Fibroblast of upper back skin (primary cell): ENCODE measurements around the gene ROPN1B.

Source experiments
- DNase-seq: peaks from one replicate; pipeline ENCODE4 v3.0.0-alpha.2; 2013

The ROPN1B gene

GRCh38 chr3:126005951-126006350 is 37.0 kb downstream of the ROPN1B start:
- DNase-seq: peak; percentile 63

GRCh38 chr3:126008219-126008618 is 39.2 kb downstream of the ROPN1B start:
- DNase-seq: no peak

GRCh38 chr3:126009181-126009580 is 40.2 kb downstream of the ROPN1B start:
- DNase-seq: no peak

- DNase-seq: peak; percentile 10
These were observed 44.8 kb downstream of the ROPN1B start for GRCh38 chr3:126013751-126014156.

GRCh38 chr3:126014252-126014651 is 45.3 kb downstream of the ROPN1B start:
- peak; percentile 51 for DNase-seq

- DNase-seq: no peak
These were observed 46.1 kb downstream of the ROPN1B start for GRCh38 chr3:126015075-126015474.

- DNase-seq: no peak
These were observed 47.6 kb downstream of the ROPN1B start for GRCh38 chr3:126016616-126017015.

- no peak for DNase-seq
These were observed 48.4 kb downstream of the ROPN1B start for GRCh38 chr3:126017362-126017761.

GRCh38 chr3:126018545-126018944 is 49.6 kb downstream of the ROPN1B start:
- no peak for DNase-seq

GRCh38 chr3:126018995-126019394 is 50.0 kb downstream of the ROPN1B start:
- DNase-seq: no peak

GRCh38 chr3:126019683-126020082 is 50.7 kb downstream of the ROPN1B start:
- no peak for DNase-seq

- DNase-seq: no peak
These were observed 52.2 kb downstream of the ROPN1B start for GRCh38 chr3:126021224-126021623.

- DNase-seq: no peak
These were observed 52.7 kb downstream of the ROPN1B start for GRCh38 chr3:126021702-126022101.

- no peak for DNase-seq
These were observed 53.9 kb downstream of the ROPN1B start for GRCh38 chr3:126022741-126023359.

GRCh38 chr3:126023390-126023789 is 54.4 kb downstream of the ROPN1B start:
- DNase-seq: no peak

GRCh38 chr3:126024049-126024854 is 55.3 kb downstream of the ROPN1B start:
- DNase-seq: no peak

- no peak for DNase-seq
These were observed 56.2 kb downstream of the ROPN1B start for GRCh38 chr3:126025116-126025729.

- DNase-seq: no peak
These were observed 56.9 kb downstream of the ROPN1B start for GRCh38 chr3:126025862-126026261.

- no peak for DNase-seq
These were observed 57.3 kb downstream of the ROPN1B start for GRCh38 chr3:126026277-126026751.

- no peak for DNase-seq
These were observed 57.8 kb downstream of the ROPN1B start for GRCh38 chr3:126026761-126027160.

GRCh38 chr3:126028096-126028495 is 59.1 kb downstream of the ROPN1B start:
- DNase-seq: no peak

- DNase-seq: no peak
These were observed 60.3 kb downstream of the ROPN1B start for GRCh38 chr3:126029241-126029640.

- no peak for DNase-seq
These were observed 61.5 kb downstream of the ROPN1B start for GRCh38 chr3:126030455-126030854.

GRCh38 chr3:126031981-126032471 is 63.0 kb downstream of the ROPN1B start:
- DNase-seq: no peak
